Central memory CD8-positive, alpha-beta T cell (primary cell): ENCODE data around the gene ZKSCAN5.
"Not testable (repeated sequence)": the region's sequence is repeated elsewhere in the genome, so short reads cannot be mapped to it uniquely, and the experiment has no call there.

Experiments
- ATAC-seq: fragments of 150-1000 bp; cut with Tn5 transposase; replicated peaks from 2 replicates; pipeline ENCODE4 v1.10.0; 2022; ENCODE audit warnings: mild to moderate bottlenecking, moderate FRiP score, moderate number of reproducible peaks; ENCODE audit not compliant: poor library complexity, severe bottlenecking; ENCODE audit errors: extremely low read depth
- DNase-seq, 2 donors: peaks; one replicate each; pipeline ENCODE4 v3.0.0; 2021; ENCODE audit warnings: low spot score in 2 of 2
- H3K27ac Mint-ChIP-seq: one replicate; pipeline ENCODE4 v1.8.0; 2022; ENCODE audit warnings: low read depth, mild to moderate bottlenecking, moderate library complexity, mixed read lengths
- H3K27me3 Mint-ChIP-seq: one replicate; pipeline ENCODE4 v1.8.0; 2022; ENCODE audit warnings: mixed read lengths
- H3K36me3 Mint-ChIP-seq: one replicate; pipeline ENCODE4 v1.8.0; 2022; ENCODE audit warnings: mild to moderate bottlenecking, moderate library complexity, mixed read lengths; ENCODE audit not compliant: insufficient read depth
- H3K4me1 Mint-ChIP-seq: one replicate; pipeline ENCODE4 v1.8.0; 2022; ENCODE audit warnings: mixed read lengths
- H3K4me3 Mint-ChIP-seq: one replicate; pipeline ENCODE4 v1.8.0; 2022; ENCODE audit warnings: mild to moderate bottlenecking, moderate library complexity, mixed read lengths
- H3K9me3 Mint-ChIP-seq: one replicate; pipeline ENCODE4 v1.8.0; 2022; ENCODE audit warnings: mixed read lengths

Gene ZKSCAN5

GRCh38 chr7:99499721-99500636 lies 4.5 kb upstream of the ZKSCAN5 start, which contains the start of gene ZNF394:
Gene ZNF394, minus strand, starts transcription at chr7:99500281. Its CDS starts 188 bp downstream, at chr7:99500093.
- Mint-ChIP-seq H3K4me3 (peak within 1 kb of the TSS; percentile 97), H3K36me3 (peaks cover 46% of the 10 kb centered on the region), H3K27me3 (no peaks in the 10 kb centered on the region), H3K27ac (peak within 1 kb of the TSS; percentile 98), H3K9me3 (no peaks in the 10 kb centered on the region), H3K4me1 (peaks cover 30% of the 10 kb centered on the region)
- peak; percentile 74 to 76 for DNase-seq
- ATAC-seq = peak; percentile 45

- Mint-ChIP-seq H3K4me3 (peak overlapping the region; percentile 97), H3K27me3 (no peaks in the 10 kb centered on the region), H3K27ac (peak overlapping the region; percentile 98), H3K4me1 (peaks cover 34% of the 10 kb centered on the region), H3K9me3 (no peaks in the 10 kb centered on the region), H3K36me3 (peaks cover 39% of the 10 kb centered on the region)
- ATAC-seq = no peak
- DNase-seq = no peak
Observed at GRCh38 chr7:99500637-99501009, 3.8 kb upstream of the ZKSCAN5 start.

GRCh38 chr7:99501236-99501635 lies 3.2 kb upstream of the ZKSCAN5 start:
- Mint-ChIP-seq H3K4me3 (peak overlapping the region; percentile 97), H3K4me1 (peaks cover 40% of the 10 kb centered on the region), H3K36me3 (peaks cover 36% of the 10 kb centered on the region)
- not testable (repeated sequence) for H3K9me3 Mint-ChIP-seq, DNase-seq, H3K27ac Mint-ChIP-seq, H3K27me3 Mint-ChIP-seq, ATAC-seq

- H3K27me3 Mint-ChIP-seq = no peaks in the 10 kb centered on the region
- no peak for ATAC-seq
- H3K9me3 Mint-ChIP-seq = no peaks in the 10 kb centered on the region
- peak overlapping the region; percentile 86 for H3K4me3 Mint-ChIP-seq
- H3K36me3 Mint-ChIP-seq = peaks cover 14% of the 10 kb centered on the region
- no peak for DNase-seq
- H3K4me1 Mint-ChIP-seq = peaks cover 33% of the 10 kb centered on the region
- peak overlapping the region; percentile 90 for H3K27ac Mint-ChIP-seq
Observed at GRCh38 chr7:99504281-99504602, 220 bp upstream of the ZKSCAN5 start.

GRCh38 chr7:99505324-99505662 lies 831 bp downstream of the ZKSCAN5 start:
- H3K9me3 Mint-ChIP-seq = no peaks in the 10 kb centered on the region
- peak overlapping the region; percentile 90 for H3K27ac Mint-ChIP-seq
- peaks cover 28% of the 10 kb centered on the region for H3K4me1 Mint-ChIP-seq
- ATAC-seq (no peak), DNase-seq (no peak)
- no peaks in the 10 kb centered on the region for H3K27me3 Mint-ChIP-seq
- H3K36me3 Mint-ChIP-seq = peaks cover 7% of the 10 kb centered on the region
- peak overlapping the region; percentile 86 for H3K4me3 Mint-ChIP-seq

- H3K4me3 Mint-ChIP-seq = no peak overlapping the region
- ATAC-seq (no peak), DNase-seq (no peak)
- H3K36me3 Mint-ChIP-seq = peaks cover 30% of the 10 kb centered on the region
- no peaks in the 10 kb centered on the region for H3K27me3 Mint-ChIP-seq
- no peaks in the 10 kb centered on the region for H3K9me3 Mint-ChIP-seq
- H3K27ac Mint-ChIP-seq = no peak overlapping the region
- H3K4me1 Mint-ChIP-seq = peaks cover 6% of the 10 kb centered on the region
Observed at GRCh38 chr7:99514050-99514449, 9.6 kb downstream of the ZKSCAN5 start.

- Mint-ChIP-seq H3K27me3 (no peaks in the 10 kb centered on the region), H3K9me3 (no peaks in the 10 kb centered on the region), H3K27ac (no peak overlapping the region), H3K4me1 (no peaks in the 10 kb centered on the region), H3K4me3 (no peak overlapping the region), H3K36me3 (peaks cover 31% of the 10 kb centered on the region)
- no peak for ATAC-seq
- no peak for DNase-seq
Observed at GRCh38 chr7:99521399-99521798, 16.9 kb downstream of the ZKSCAN5 start.

- Mint-ChIP-seq H3K27ac (no peak overlapping the region), H3K9me3 (no peaks in the 10 kb centered on the region), H3K36me3 (peaks cover 26% of the 10 kb centered on the region), H3K4me3 (no peak overlapping the region), H3K4me1 (no peaks in the 10 kb centered on the region), H3K27me3 (no peaks in the 10 kb centered on the region)
- ATAC-seq (no peak), DNase-seq (no peak)
Observed at GRCh38 chr7:99525713-99526440, 21.4 kb downstream of the ZKSCAN5 start.

- DNase-seq (no peak), ATAC-seq (no peak)
- H3K9me3 Mint-ChIP-seq = peaks cover 6% of the 10 kb centered on the region
Observed at GRCh38 chr7:99531354-99531765, 26.9 kb downstream of the ZKSCAN5 start.

GRCh38 chr7:99535667-99536066 lies 31.2 kb downstream of the ZKSCAN5 start:
- peaks cover 10% of the 10 kb centered on the region for H3K9me3 Mint-ChIP-seq
- no peaks in the 10 kb centered on the region for H3K4me1 Mint-ChIP-seq
- H3K27me3 Mint-ChIP-seq = no peaks in the 10 kb centered on the region
- H3K27ac Mint-ChIP-seq = no peak overlapping the region
- H3K36me3 Mint-ChIP-seq = peaks cover 7% of the 10 kb centered on the region
- DNase-seq (no peak), ATAC-seq (no peak)
- no peak overlapping the region for H3K4me3 Mint-ChIP-seq

More at GRCh38 chr7:99531354-99531765, 26.9 kb downstream of the ZKSCAN5 start:
- Mint-ChIP-seq H3K36me3 (peaks cover 15% of the 10 kb centered on the region), H3K27ac (no peak overlapping the region), H3K4me3 (no peak overlapping the region), H3K27me3 (no peaks in the 10 kb centered on the region), H3K4me1 (no peaks in the 10 kb centered on the region)

GRCh38 chr7:99539213-99539811 lies 34.9 kb downstream of the ZKSCAN5 start:
- no peak overlapping the region for H3K4me3 Mint-ChIP-seq
- DNase-seq (no peak), ATAC-seq (no peak)
- H3K4me1 Mint-ChIP-seq = no peaks in the 10 kb centered on the region
- no peak overlapping the region for H3K27ac Mint-ChIP-seq
- H3K9me3 Mint-ChIP-seq = peaks cover 5% of the 10 kb centered on the region
- no peaks in the 10 kb centered on the region for H3K27me3 Mint-ChIP-seq
- H3K36me3 Mint-ChIP-seq = no peaks in the 10 kb centered on the region

- Mint-ChIP-seq H3K36me3 (no peaks in the 10 kb centered on the region), H3K27me3 (no peaks in the 10 kb centered on the region), H3K27ac (no peak overlapping the region), H3K4me3 (no peak overlapping the region), H3K4me1 (no peaks in the 10 kb centered on the region), H3K9me3 (peaks cover 5% of the 10 kb centered on the region)
- ATAC-seq (no peak), DNase-seq (no peak)
Observed at GRCh38 chr7:99540542-99540941, 36.1 kb downstream of the ZKSCAN5 start.
